Measurements from ENCODE around the gene SLC25A51. TPM values are rescaled to one million over a fixed set of nuclear protein-coding genes. Genes with fewer than 3 reads are reported as not detected.
A peak's percentile ranks its signal among the peaks of the same experiment; 100 is the strongest.

The SLC25A51 gene
- total and polyA plus RNA-seq, 2 experiments from 2014 or later, result 10.4 to 29.2 TPM

DNA sequence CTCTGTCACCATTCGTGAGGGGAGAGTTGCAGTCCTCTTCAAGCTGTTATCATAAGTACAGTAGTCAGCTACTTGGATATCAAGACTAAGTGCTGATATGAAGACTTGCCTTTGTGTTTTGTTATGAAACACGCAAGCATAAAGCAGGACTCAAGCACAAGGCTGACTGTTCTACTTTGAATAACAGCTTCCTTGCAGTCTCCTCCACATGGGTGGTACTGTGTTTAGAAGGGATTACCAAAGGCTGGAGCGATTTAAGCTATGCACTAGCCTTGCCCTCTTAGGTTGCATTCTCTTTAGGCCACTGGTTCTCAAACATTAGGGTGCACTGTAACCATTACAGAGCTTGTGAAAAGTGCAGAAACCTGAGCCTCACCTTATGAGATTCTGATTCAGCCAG is 41.4 kb downstream of the SLC25A51 start:
- Histone ChIP-seq H3K4me2 (no peak overlapping the region), H3K4me3 (no peak overlapping the region), H3K4me1 (ENCODE audit: insufficient read depth) (no peaks in the 10 kb centered on the region), H3K9me2 (replicated peaks; ENCODE audit: insufficient read depth) (no peaks in the 10 kb centered on the region), H2AFZ (no peak overlapping the region), H3K27me3 (no peaks in the 10 kb centered on the region), H3K27ac (no peak overlapping the region), H3K79me2 (no peaks in the 10 kb centered on the region), H4K20me1 (ENCODE audit: insufficient read depth, poor library complexity, severe bottlenecking) (no peaks in the 10 kb centered on the region), H3K9me3 (ENCODE audit: low read depth) (no peaks in the 10 kb centered on the region), H3K36me3 (replicated peaks; ENCODE audit: insufficient read depth, low read depth) (no peaks in the 10 kb centered on the region)
- DNase-seq (ENCODE audit: low spot score), result no peak
- TF ChIP-seq EZH2phosphoT487 (IDR thresholded peaks at IDR 0.05; ENCODE audit: low read depth, severe bottlenecking, unreplicated experiment) (no peak), EZH2 (IDR thresholded peaks at IDR 0.05; ENCODE audit: borderline replicate concordance) (no peak)
- TF ChIP-seq, protein P1, sequence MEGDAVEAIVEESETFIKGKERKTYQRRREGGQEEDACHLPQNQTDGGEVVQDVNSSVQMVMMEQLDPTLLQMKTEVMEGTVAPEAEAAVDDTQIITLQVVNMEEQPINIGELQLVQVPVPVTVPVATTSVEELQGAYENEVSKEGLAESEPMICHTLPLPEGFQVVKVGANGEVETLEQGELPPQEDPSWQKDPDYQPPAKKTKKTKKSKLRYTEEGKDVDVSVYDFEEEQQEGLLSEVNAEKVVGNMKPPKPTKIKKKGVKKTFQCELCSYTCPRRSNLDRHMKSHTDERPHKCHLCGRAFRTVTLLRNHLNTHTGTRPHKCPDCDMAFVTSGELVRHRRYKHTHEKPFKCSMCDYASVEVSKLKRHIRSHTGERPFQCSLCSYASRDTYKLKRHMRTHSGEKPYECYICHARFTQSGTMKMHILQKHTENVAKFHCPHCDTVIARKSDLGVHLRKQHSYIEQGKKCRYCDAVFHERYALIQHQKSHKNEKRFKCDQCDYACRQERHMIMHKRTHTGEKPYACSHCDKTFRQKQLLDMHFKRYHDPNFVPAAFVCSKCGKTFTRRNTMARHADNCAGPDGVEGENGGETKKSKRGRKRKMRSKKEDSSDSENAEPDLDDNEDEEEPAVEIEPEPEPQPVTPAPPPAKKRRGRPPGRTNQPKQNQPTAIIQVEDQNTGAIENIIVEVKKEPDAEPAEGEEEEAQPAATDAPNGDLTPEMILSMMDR (IDR thresholded peaks at IDR 0.05; ENCODE audit: poor library complexity), result no peak
- WGBS (ENCODE audit: low lambda C conversion rate, missing lambda C conversion rate), result 90% methylated on average over 3 of the region's 3 CpGs

DNA sequence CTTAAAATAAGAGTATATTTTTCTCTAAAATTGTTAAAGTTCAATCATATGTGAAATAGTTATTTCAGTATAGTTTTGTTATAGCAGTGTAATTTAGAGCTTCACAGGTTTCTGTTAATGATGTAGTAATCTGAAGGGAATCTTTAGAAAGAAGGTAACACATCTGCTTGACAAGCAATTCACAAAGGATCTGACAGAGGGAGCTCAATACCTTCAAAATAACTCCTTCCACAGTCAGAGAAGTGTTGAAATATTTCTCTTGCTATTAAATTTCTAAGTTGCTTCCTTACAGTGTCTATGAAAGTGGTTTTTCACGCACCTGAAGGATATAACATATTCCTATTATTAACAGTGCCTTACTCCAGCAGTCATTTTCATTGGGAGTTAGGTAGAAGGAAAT is 44.9 kb downstream of the SLC25A51 start:
- no peaks in the 10 kb centered on the region for H3K4me1 ChIP-seq (ENCODE audit: insufficient read depth)
- 97% methylated on average over 1 of the region's 1 CpG for WGBS (ENCODE audit: low lambda C conversion rate, missing lambda C conversion rate)
- H3K36me3 ChIP-seq (replicated peaks; ENCODE audit: insufficient read depth, low read depth), result no peaks in the 10 kb centered on the region
- H3K27ac ChIP-seq, result no peak overlapping the region
- no peaks in the 10 kb centered on the region for H3K27me3 ChIP-seq
- no peaks in the 10 kb centered on the region for H3K9me3 ChIP-seq (ENCODE audit: low read depth)
- H4K20me1 ChIP-seq (ENCODE audit: insufficient read depth, poor library complexity, severe bottlenecking), result no peaks in the 10 kb centered on the region
- TF ChIP-seq EZH2 (IDR thresholded peaks at IDR 0.05; ENCODE audit: borderline replicate concordance), result no peak
- TF ChIP-seq, protein P1 (IDR thresholded peaks at IDR 0.05; ENCODE audit: poor library complexity), result peak; percentile 21
- no peak overlapping the region for H3K4me3 ChIP-seq
- no peaks in the 10 kb centered on the region for H3K9me2 ChIP-seq (replicated peaks; ENCODE audit: insufficient read depth)
- no peak overlapping the region for H3K4me2 ChIP-seq
- no peak overlapping the region for H2AFZ ChIP-seq
- DNase-seq (ENCODE audit: low spot score), result no peak
- no peaks in the 10 kb centered on the region for H3K79me2 ChIP-seq

DNA sequence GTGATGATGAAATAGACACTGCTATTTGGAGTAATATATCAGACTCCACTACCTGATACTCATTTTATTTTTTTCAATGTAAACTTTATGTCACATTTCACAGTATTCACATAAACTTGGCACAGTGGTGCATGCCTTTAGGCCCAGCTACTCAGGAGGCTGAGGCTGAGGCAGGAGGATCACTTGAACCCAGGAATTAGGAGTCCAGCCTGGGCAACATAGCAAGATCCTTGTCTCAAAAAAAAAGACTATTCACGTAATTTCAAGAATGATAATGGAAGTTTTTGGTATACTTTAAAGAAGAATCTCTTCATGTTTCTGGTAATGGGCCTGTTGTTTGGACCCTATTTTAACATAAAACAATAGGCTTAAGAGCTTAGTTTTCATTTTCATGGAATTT is 47.4 kb downstream of the SLC25A51 start:
- TF ChIP-seq, protein P1 (IDR thresholded peaks at IDR 0.05; ENCODE audit: poor library complexity), result no peak
- TF ChIP-seq EZH2 (IDR thresholded peaks at IDR 0.05; ENCODE audit: borderline replicate concordance) (no peak), EZH2phosphoT487 (IDR thresholded peaks at IDR 0.05; ENCODE audit: low read depth, severe bottlenecking, unreplicated experiment) (no peak)

DNA sequence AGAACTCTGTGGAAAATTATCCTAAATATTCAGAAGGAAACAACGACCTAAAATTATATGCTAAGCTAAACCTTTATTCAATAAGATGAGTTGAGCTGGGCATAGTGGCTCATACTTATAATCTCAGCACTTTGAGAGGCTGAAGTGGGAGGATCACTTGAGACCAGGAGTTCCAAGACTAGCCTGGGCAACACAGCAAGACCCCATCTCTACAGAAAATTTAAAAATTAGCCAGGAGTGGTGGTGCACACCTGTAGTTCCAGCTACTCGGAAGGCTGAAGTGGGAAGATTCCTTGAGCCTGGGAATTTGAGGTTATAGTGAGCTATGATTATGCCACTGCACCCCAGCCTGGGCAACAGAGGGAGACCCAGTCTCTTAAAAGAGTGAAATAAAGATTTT is 51.7 kb downstream of the SLC25A51 start:
- Histone ChIP-seq H3K4me1 (ENCODE audit: insufficient read depth) (no peaks in the 10 kb centered on the region), H3K27me3 (no peaks in the 10 kb centered on the region), H3K27ac (no peak overlapping the region), H3K4me2 (no peak overlapping the region), H2AFZ (no peak overlapping the region), H4K20me1 (ENCODE audit: insufficient read depth, poor library complexity, severe bottlenecking) (no peaks in the 10 kb centered on the region), H3K79me2 (peaks cover 4% of the 10 kb centered on the region), H3K9me2 (replicated peaks; ENCODE audit: insufficient read depth) (no peaks in the 10 kb centered on the region), H3K36me3 (replicated peaks; ENCODE audit: insufficient read depth, low read depth) (no peaks in the 10 kb centered on the region), H3K9me3 (ENCODE audit: low read depth) (no peaks in the 10 kb centered on the region), H3K4me3 (no peak overlapping the region)
- TF ChIP-seq, protein P1 (IDR thresholded peaks at IDR 0.05; ENCODE audit: poor library complexity), result no peak
- TF ChIP-seq EZH2phosphoT487 (IDR thresholded peaks at IDR 0.05; ENCODE audit: low read depth, severe bottlenecking, unreplicated experiment) (no peak), EZH2 (IDR thresholded peaks at IDR 0.05; ENCODE audit: borderline replicate concordance) (no peak)
- DNase-seq (ENCODE audit: low spot score), result no peak
- 98% methylated on average over 2 of the region's 2 CpGs for WGBS (ENCODE audit: low lambda C conversion rate, missing lambda C conversion rate)

More for the DNA sequence above, 47.4 kb downstream of the SLC25A51 start:
- H3K4me3 ChIP-seq, result no peak overlapping the region
- no peaks in the 10 kb centered on the region for H3K9me2 ChIP-seq (replicated peaks; ENCODE audit: insufficient read depth)
- H3K4me2 ChIP-seq, result no peak overlapping the region
- WGBS (ENCODE audit: low lambda C conversion rate, missing lambda C conversion rate), result 80% methylated on average over 1 of the region's 1 CpG
- no peaks in the 10 kb centered on the region for H4K20me1 ChIP-seq (ENCODE audit: insufficient read depth, poor library complexity, severe bottlenecking)
- H3K79me2 ChIP-seq, result no peaks in the 10 kb centered on the region
- no peak overlapping the region for H3K27ac ChIP-seq
- no peak for DNase-seq (ENCODE audit: low spot score)
- H3K9me3 ChIP-seq (ENCODE audit: low read depth), result no peaks in the 10 kb centered on the region
- no peak overlapping the region for H2AFZ ChIP-seq
- H3K27me3 ChIP-seq, result no peaks in the 10 kb centered on the region
- H3K4me1 ChIP-seq (ENCODE audit: insufficient read depth), result no peaks in the 10 kb centered on the region
- H3K36me3 ChIP-seq (replicated peaks; ENCODE audit: insufficient read depth, low read depth), result no peaks in the 10 kb centered on the region
